ENCODE data around the gene FERMT3. TPM values are rescaled to one million over a fixed set of nuclear protein-coding genes. Genes with fewer than 3 reads are reported as not detected.

FERMT3 gene
- total RNA-seq, 1 donor from 2014 or later, result 9.6 TPM

DNA sequence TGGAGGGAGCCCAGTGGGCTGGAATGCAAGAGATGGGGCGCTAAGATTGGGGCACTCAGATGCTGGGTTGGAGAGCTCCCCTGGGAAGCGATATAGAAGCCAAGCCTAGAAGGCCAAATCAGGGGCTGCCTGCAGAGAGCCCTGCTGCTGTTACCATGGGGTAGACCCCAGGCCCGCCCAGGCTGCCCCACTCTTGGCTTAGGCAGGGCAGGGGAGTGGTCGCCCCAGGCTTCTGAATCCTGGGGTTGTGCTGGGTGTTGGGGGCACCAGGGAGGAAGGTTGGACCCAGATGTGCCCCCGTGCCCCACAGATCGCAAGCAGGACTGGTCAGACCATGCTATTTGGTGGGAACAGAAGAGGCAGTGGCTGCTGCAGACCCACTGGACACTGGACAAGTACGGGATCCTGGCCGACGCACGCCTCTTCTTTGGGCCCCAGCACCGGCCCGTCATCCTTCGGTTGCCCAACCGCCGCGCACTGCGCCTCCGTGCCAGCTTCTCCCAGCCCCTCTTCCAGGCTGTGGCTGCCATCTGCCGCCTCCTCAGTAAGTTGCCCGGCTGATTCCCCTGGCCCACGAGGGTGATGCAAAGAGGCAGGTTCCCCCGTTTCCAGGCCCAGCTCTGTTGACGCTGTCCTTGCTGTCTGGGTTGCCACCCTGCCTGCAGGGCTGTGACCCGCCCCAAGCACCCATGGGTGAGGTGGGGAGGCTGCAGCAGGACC, 3.9 kb downstream of the FERMT3 start:
- intact Hi-C loops (cut with DNase I), result no loop called here
- DNase-seq (ENCODE audit: missing footprints) (peak; percentile 58), ATAC-seq (no peak)

DNA sequence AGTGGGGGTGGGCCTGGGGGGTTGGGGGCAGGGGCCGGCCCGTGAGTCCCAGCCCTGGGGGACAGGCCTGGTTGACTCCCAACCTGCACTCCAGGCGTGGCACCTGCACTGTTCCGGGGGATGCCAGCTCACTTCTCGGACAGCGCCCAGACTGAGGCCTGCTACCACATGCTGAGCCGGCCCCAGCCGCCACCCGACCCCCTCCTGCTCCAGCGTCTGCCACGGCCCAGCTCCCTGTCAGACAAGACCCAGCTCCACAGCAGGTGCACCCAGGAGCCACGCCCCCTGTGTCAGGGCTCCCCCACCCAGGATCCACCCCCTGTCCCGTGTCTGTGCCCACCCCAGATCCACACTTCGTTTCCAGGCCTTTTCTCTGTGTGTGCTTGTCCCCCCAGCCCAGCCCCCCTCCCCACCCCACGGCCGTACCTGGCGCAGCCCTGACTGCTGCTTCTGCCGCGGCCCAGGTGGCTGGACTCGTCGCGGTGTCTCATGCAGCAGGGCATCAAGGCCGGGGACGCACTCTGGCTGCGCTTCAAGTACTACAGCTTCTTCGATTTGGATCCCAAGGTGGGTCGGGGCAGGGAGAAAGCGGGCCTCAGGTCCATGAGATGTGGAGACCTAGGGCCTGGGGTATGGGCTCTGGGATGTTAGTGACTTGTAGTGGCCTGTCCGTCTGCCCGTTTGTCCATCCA, 4.8 kb downstream of the FERMT3 start:
- ATAC-seq (no peak), DNase-seq (ENCODE audit: missing footprints) (peak; percentile 62)
- intact Hi-C loops (cut with DNase I), result no loop called here

DNA sequence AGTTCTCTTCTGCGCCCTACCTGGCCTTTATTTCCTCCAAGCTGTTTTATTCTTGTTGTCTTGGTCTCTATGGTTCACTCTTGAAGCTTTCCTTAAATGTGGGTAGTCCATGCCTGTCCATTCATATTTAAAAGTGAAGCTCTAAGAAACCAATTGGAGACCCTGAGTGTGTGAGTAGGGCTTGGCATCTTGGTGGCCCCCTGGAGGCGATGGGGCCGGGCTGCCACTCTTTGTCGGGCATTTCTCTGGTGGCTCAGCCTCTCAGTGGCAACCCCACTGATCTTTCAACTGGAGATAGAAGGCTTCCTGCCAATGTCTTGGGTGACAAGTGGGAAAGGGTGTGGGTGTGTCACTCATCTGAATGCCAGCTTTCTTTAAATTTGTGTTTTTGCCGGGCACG, 10.4 kb downstream of the FERMT3 start:
- ATAC-seq (no peak), DNase-seq (ENCODE audit: missing footprints) (no peak)
- intact Hi-C loops (cut with DNase I), result no loop called here

DNA sequence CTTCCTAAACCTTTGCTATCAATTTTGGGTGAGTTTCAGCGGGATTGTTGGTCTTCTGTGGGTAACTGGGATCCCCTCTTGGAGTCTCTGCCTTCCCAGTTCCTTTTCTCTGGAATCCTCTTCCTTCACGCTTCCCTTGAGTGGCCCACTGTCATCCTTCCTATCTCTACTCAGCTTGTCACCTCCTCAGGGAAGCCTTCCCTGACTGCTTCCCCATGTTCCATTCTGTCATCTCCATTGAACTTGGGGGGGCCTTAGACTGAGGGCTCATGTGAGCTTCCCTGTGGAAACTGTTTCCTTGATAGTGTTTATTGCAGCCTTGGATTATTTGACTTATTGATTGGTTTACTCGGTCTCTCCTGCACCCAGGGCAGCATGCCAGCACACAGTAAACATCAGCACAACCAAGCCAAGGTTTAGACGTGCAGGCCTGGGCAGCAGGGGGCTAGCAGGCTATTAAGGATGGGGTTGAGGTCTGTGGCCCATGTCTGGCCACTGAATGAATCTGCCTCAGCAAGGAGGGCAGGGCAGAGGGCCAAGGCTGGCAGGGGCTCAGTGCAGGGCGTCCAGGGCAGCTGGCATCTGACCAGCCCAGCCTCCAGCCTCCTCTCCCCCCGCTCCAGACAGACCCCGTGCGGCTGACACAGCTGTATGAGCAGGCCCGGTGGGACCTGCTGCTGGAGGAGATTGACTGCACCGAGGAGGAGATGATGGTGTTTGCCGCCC, 12.3 kb downstream of the FERMT3 start:
- peak; percentile 4 for ATAC-seq
- intact Hi-C loops (cut with DNase I), result no loop called here
- DNase-seq (ENCODE audit: missing footprints), result peak; percentile 15

DNA sequence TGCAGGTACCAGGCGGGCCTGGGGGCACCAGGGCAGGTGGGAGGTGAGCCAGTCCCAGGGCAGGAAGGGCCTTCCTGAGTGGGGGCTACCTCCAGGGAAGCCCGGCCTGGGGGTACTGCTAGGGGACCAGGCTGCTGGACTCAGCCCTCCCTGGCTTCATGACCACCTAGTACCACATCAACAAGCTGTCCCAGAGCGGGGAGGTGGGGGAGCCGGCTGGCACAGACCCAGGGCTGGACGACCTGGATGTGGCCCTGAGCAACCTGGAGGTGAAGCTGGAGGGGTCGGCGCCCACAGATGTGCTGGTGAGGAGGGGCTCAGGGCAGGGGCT, 12.8 kb downstream of the FERMT3 start:
- peak; percentile 3 for ATAC-seq
- peak; percentile 53 for DNase-seq (ENCODE audit: missing footprints)
- intact Hi-C loops (cut with DNase I), result no loop called here

DNA sequence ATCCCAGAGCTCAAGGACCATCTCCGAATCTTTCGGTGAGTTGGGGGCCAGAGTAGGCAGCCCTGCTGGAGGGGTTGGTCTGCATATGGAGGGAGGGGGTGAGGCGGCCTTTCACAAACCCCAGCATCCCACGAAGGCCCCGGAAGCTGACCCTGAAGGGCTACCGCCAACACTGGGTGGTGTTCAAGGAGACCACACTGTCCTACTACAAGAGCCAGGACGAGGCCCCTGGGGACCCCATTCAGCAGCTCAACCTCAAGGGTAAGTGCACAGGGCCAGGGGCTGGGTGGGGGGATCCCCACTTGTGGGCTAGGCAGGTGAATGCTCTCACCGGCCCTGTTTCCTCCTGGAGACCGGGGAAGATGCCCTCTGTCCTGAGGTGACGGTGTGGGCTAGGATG, 13.2 kb downstream of the FERMT3 start:
- intact Hi-C loops (cut with DNase I), result no loop called here
- ATAC-seq, result no peak
- peak; percentile 34 for DNase-seq (ENCODE audit: missing footprints)

DNA sequence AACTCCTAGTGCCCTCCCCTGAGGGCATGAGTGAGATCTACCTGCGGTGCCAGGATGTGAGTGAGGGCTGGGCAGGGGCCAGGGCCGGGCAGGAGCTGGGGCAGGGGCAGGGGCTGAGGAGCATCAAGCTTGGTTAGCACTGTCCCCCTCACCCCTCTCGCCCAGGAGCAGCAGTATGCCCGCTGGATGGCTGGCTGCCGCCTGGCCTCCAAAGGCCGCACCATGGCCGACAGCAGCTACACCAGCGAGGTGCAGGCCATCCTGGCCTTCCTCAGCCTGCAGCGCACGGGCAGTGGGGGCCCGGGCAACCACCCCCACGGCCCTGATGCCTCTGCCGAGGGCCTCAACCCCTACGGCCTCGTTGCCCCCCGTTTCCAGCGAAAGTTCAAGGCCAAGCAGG, 13.8 kb downstream of the FERMT3 start:
- DNase-seq (ENCODE audit: missing footprints) (peak; percentile 27), ATAC-seq (no peak)
- intact Hi-C loops (cut with DNase I), result no loop called here

DNA sequence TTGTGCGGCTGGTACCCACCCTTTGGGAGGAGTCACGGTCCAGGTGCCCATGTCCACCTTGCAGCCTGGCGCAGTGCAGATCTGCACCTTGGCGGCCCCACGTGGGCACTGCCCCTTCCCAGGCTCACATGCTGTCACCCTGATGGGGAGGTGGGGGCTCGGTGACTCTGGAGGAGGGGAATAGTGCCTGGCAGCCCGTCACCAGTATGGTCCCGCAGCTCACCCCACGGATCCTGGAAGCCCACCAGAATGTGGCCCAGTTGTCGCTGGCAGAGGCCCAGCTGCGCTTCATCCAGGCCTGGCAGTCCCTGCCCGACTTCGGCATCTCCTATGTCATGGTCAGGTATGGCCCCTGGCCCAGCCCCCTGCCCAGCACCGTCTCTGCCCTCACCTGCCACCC, 14.3 kb downstream of the FERMT3 start:
- peak; percentile 35 for DNase-seq (ENCODE audit: missing footprints)
- ATAC-seq, result no peak
- intact Hi-C loops (cut with DNase I), result no loop called here

DNA sequence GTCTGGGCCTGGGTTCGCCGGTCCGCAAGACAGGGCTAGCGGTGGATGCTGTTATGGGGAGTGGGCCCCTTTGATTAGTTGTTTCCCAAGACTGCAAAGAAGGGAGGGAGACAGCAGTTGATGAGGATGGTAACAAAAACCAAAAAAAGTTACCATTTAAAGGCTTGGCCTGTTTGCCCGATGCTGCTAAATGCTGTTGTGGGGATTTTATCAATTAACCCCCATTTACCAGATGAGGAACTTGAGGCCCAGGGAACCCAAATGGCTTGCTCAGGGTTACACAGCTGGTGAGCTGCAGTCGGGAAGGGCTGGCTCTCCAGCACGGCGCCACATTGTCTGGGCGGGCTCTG, 16.1 kb downstream of the FERMT3 start:
- intact Hi-C loops (cut with DNase I), result no loop called here
- DNase-seq (ENCODE audit: missing footprints), result no peak
- no peak for ATAC-seq

DNA sequence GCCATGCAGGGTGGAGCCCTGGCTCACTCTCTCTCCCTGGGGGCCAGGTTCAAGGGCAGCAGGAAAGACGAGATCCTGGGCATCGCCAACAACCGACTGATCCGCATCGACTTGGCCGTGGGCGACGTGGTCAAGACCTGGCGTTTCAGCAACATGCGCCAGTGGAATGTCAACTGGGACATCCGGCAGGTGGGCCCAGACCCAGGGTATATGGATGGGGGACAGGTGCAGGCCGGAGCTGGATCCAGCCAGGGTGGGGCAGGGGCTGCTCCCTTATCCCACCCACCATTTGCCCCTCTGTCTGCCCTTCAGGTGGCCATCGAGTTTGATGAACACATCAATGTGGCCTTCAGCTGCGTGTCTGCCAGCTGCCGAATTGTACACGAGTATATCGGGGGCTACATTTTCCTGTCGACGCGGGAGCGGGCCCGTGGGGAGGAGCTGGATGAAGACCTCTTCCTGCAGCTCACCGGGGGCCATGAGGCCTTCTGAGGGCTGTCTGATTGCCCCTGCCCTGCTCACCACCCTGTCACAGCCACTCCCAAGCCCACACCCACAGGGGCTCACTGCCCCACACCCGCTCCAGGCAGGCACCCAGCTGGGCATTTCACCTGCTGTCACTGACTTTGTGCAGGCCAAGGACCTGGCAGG, 16.6 kb downstream of the FERMT3 start:
- intact Hi-C loops (cut with DNase I), result no loop called here
- ATAC-seq, result no peak
- peak; percentile 63 for DNase-seq (ENCODE audit: missing footprints)

DNA sequence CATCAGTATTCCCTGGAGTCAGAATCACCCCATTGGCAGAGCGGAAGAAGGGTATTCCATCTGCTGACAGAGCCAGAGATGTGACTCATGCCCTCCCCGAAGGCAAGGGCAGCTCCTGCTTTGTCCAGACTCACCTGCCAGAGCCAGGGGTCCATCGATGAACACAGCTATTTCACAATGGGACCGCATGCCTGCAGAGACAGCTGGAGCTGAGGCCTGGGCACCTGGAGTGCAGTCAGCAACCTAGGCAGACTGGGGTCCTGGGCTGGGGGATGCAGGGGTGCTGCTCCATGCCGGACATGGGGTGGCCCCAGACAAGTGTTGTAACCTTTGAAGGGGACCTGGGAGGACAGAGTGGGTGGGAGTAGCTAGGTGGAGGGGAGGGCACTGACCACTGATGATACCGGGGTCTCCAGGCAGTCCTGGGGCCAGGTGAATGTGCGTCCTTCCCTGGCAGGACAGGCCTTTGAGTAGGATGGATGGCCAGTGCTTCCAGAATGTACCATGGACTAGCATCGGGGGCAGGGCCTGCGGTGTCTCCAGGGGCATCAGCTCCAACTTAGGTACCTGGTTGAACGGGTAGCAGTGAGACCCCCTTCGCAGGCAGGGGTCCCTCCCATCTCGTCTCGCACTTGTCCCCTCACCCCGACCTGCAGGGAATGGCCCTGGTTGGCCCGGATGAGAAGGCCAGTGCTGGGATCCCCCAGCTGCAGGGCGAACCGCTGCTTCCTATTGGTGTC, 17.8 kb downstream of the FERMT3 start:
- ATAC-seq (no peak), DNase-seq (ENCODE audit: missing footprints) (peak; percentile 64)
- intact Hi-C loops (cut with DNase I), result no loop called here

DNA sequence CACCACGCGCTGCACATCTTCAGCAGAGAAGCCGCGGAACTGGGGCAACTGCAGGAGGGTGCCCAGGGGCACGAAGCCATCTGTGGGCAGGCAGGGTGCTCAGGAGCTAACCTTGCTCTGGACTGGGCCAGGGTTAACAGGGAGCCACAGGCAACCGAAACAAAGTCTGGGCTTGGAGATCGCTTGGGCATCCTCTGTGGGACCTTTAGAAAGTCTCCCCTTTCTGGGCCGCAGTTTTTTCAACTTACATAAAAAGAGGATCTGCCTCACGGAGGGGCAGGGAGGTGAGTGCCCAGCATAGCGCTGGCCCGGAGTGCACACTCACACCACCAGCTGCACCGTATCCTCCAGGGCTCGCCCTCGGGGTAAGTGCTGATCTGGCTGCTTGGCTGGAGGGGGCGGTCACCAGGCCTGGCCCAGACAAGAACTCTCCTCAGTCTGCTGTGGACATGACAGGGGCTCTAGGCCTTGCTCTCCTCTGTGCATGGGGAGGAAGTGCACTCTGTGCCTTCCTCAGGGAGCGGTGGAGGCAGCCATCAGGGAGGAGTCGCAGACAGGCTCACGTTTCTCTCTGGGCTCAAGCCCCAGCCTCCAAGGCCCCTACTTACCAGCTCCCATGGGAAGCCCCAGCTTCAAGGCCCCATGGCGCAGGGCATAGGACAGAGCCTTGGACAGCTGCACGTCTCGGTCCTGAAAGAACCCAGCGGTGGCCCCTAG, 18.5 kb downstream of the FERMT3 start:
- intact Hi-C loops (cut with DNase I), result no loop called here
- ATAC-seq (no peak), DNase-seq (ENCODE audit: missing footprints) (peak; percentile 63)

DNA sequence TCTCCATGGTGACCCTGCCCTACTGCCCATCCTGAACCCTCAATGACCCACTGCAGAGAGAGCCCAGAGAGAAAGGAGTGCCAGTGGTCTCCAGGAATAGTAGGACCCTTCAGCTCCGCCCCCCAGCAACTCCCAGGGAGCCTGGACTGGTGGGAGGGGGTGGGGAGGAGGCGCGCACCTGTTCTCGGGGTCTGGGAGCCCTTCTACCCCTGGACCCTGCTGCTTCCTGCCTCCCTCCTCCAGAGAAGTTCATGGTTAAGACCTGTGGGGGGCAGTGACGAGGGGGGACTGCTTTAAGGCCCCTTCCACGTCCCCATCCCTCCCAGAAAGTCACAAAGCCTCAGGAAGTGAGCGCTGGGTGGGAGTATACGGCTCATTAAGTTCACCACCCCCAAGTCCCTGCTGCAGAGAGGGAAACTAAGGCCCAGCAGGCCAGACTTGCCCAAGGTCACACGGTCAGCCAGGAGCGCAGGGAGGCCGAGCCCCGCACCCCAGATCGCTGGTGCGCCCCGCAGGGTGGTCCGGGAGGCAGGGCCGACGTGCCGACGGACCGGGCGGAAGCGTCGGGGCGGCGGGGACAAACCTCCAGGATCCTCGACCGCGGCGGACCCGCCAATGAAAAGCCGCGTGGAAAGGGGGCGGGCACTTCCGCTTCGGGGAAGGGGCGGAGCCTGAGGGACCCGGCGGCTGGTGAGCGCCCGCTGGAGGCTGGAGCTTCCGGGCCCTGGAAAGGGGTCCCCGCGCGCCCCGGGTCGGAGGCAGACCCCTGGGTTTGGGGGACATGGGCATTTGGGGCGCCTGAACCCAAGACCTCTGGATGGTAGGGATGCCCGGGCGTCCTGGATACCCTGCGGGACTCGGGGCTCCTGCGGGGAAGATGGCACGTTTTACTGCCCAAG, 19.3 kb downstream of the FERMT3 start, which contains the start of the genes NUDT22 and TRPT1:
Gene NUDT22, plus strand, starts transcription at position 667 of the 899 bp plus-strand sequence. CDS start 379 bp downstream, outside the sequence.
Gene TRPT1, minus strand, starts transcription at position 579 of the 899 bp plus-strand sequence. Its CDS starts 326 bp downstream, at position 253.
- peak; percentile 87 for ATAC-seq
- intact Hi-C loops (cut with DNase I), result loop anchor here (1.0 kb wide), 1 partner anchor 41 kb away; no protein-coding TSS in a partner anchor

DNA sequence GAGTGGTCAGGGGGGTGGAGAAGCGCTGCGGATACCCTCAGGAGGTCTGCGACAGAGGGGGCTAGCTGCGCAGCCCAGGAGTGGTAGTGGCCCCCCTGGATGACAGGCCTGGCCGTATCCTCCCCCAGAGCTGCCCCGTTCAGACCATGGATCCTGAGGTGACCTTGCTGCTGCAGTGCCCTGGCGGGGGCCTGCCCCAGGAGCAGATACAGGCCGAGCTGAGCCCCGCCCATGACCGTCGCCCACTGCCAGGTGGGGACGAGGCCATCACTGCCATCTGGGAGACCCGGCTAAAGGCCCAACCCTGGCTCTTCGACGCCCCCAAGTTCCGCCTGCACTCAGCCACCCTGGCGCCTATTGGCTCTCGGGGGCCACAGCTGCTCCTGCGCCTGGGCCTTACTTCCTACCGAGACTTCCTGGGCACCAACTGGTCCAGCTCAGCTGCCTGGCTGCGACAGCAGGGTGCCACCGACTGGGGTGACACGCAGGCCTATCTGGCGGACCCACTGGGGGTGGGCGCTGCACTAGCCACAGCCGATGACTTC, 20.1 kb downstream of the FERMT3 start:
- intact Hi-C loops (cut with DNase I), result loop anchor here (1.0 kb wide), 1 partner anchor 41 kb away; no protein-coding TSS in a partner anchor
- peak; percentile 87 for DNase-seq (ENCODE audit: missing footprints)
- peak; percentile 42 for ATAC-seq

More for the DNA sequence above, 19.3 kb downstream of the FERMT3 start, which contains the start of the genes NUDT22 and TRPT1:
- peak; percentile 94 for DNase-seq (ENCODE audit: missing footprints)

DNA sequence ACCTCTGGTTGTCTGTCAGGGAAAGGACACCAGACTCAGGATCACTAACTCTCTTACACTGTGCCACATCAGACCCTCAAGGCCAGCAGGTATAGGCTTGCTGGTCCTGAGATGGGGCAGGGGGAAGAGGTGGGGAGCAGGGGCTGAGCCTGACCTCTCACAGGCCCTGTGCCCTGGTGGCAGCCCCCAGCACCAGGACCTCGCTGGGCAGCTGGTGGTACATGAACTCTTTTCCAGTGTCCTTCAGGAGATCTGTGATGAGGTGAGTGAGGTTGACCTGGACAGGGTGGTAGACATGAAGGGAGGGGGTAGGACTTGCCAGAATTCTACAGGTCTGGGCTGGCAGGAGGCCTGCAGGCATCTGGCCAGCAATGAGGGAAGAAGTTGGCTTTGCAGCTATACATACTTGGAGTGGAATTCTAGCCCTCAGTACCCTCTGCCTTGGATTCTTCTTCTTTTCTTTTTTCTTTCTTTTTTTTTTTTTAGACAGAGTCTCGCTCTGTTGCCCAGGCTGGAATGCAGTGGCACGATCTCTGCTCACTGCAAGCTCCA, 21.0 kb downstream of the FERMT3 start:
- ATAC-seq (no peak), DNase-seq (ENCODE audit: missing footprints) (no peak)
- intact Hi-C loops (cut with DNase I), result no loop called here

DNA sequence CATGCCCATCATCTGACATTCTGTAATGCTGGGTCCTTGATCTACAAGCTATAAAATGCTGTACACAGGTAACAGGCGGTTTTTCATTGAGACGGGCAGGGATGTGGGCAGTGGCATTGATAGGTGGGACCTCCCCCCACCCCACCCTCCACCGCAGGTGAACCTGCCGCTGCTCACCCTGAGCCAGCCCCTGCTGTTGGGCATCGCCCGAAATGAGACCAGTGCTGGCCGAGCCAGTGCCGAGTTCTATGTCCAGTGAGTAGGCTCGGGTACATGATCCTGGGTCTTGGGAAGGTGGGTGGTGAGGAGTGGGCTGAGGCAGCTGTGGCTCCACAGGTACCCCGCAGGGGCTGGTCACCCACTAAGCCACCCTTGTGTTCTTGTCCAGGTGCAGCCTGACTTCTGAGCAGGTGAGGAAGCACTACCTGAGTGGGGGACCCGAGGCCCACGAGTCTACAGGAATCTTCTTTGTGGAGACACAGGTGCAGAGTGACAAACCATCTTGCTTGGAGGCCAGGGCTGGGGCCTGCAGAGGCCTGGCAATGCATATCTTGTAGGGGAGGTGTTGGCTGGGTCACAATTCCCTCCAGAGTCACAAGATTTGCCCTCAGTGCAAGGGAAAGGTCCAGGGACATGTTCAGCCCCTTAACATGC, 22.7 kb downstream of the FERMT3 start:
- DNase-seq (ENCODE audit: missing footprints) (no peak), ATAC-seq (no peak)

More for the DNA sequence above, 22.7 kb downstream of the FERMT3 start:
- intact Hi-C loops (cut with DNase I), result no loop called here
